Endodermal cell (in vitro differentiated cells): ENCODE results near the gene PLCH2. TPM values are rescaled to one million over a fixed set of nuclear protein-coding genes. Genes with fewer than 3 reads are reported as not detected.

Experiments
- DNase-seq: peaks from one replicate; pipeline ENCODE4 v3.0.0-alpha.2; 2017
- H3K27ac ChIP-seq: 2 replicates; pipeline ENCODE4 v1.5.1; 2013; ENCODE audit warnings: mild to moderate bottlenecking, low read depth, low read length, moderate library complexity
- H3K27me3 ChIP-seq: 2 replicates; pipeline ENCODE4 v1.6.1; 2013; ENCODE audit warnings: mild to moderate bottlenecking, low read length, moderate library complexity; ENCODE audit not compliant: insufficient read depth, control insufficient read depth, poor library complexity, severe bottlenecking
- H3K36me3 ChIP-seq: 2 replicates; pipeline ENCODE4 v1.7.0; 2013; ENCODE audit warnings: mild to moderate bottlenecking, low read length, moderate library complexity; ENCODE audit not compliant: control insufficient read depth, insufficient read depth
- H3K4me1 ChIP-seq: one replicate; pipeline ENCODE4 v1.7.0; 2013; ENCODE audit warnings: low read length; ENCODE audit not compliant: control insufficient read depth, insufficient read depth
- H3K4me3 ChIP-seq: 2 replicates; pipeline ENCODE4 v1.5.1; 2013; ENCODE audit warnings: mild to moderate bottlenecking, low read length, moderate library complexity
- H3K9ac ChIP-seq: 2 replicates; pipeline ENCODE4 v1.6.1; 2013; ENCODE audit warnings: mild to moderate bottlenecking, low read length, moderate library complexity; ENCODE audit not compliant: poor library complexity, severe bottlenecking; ENCODE audit errors: extremely low read depth
- H3K9me3 ChIP-seq: 2 replicates; pipeline ENCODE4 v1.6.1; 2013; ENCODE audit warnings: mild to moderate bottlenecking, low read length, moderate library complexity; ENCODE audit not compliant: control insufficient read depth
- H3K27ac Mint-ChIP-seq: 2 replicates; pipeline ENCODE4 v1.8.0; 2020; ENCODE audit warnings: mixed read lengths
- H3K27me3 Mint-ChIP-seq: 2 replicates; pipeline ENCODE4 v1.8.0; 2021; ENCODE audit warnings: mild to moderate bottlenecking, mixed read lengths; ENCODE audit not compliant: insufficient read depth
- H3K36me3 Mint-ChIP-seq: 2 replicates; pipeline ENCODE4 v1.8.0; 2020; ENCODE audit warnings: low read depth, mixed read lengths
- H3K4me1 Mint-ChIP-seq: 2 replicates; pipeline ENCODE4 v1.8.0; 2020; ENCODE audit warnings: mixed read lengths
- H3K4me3 Mint-ChIP-seq: 2 replicates; pipeline ENCODE4 v1.8.0; 2020; ENCODE audit warnings: mild to moderate bottlenecking, moderate library complexity, mixed read lengths
- H3K9me3 Mint-ChIP-seq: 2 replicates; pipeline ENCODE4 v1.8.0; 2020; ENCODE audit warnings: mild to moderate bottlenecking, mixed read lengths
- CTCF ChIP-seq: fragments of 200-600 bp; sonication (generic); conservative IDR thresholded peaks from 2 replicates; pipeline ENCODE4 v1.5.0; 2021; ENCODE audit warnings: antibody characterized with exemption, mild to moderate bottlenecking
- WGBS, 2 experiments: methylation state at CpG; one replicate each; pipeline versions ENCODE4 v1.1.5 to v1.1.7; 2013; ENCODE audit warnings: missing lambda C conversion rate in 2 of 2, mixed read lengths in 1 of 2; ENCODE audit not compliant: insufficient coverage in 1 of 2, insufficient read length in 1 of 2; 5-methylcytosine and 5-hydroxymethylcytosine counted together
- total RNA-seq, 2 donors: library from RNA; stranded (reverse); fragmentation: NEBNext Ultra II Directional in 1 of 2; extraction: Animal tissue kit (Norgen Biotek cat#: 25700) in 1 of 2; gene quantifications; 2 replicates in 1 of 2; 3 replicates in 1 of 2; pipeline ENCODE4 v1.2.1, GENCODE V29; 2021

The PLCH2 gene
- total RNA-seq, 2 donors from 2014 or later = 0.18 to 0.31 TPM

DNA sequence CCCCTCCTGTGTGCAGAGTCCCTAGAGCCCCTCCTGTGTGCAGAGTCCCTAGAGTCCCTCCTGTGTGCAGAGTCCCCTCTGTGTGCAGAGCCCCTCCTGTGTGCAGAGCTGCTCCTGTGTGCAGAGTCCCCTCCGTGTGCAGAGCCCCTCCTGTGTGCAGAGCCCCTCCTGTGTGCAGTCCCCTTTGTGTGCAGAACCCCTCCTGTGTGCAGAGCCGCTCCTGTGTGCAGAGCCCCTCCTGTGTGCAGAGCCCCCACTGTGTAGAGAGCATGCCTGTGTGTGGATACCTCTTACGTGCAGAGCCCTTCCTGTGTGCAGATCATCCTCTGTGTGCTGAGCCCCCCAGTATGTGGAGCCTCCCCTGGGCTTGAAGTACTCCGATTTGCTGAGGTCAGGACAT lies 62.3 kb downstream of the PLCH2 start:
- H3K27me3 Mint-ChIP-seq = peaks cover 60% of the 10 kb centered on the region
- Histone ChIP-seq H3K36me3 (no peaks in the 10 kb centered on the region), H3K27me3 (peaks cover 54% of the 10 kb centered on the region), H3K9me3 (no peaks in the 10 kb centered on the region), H3K27ac (no peak overlapping the region), H3K9ac (no peak overlapping the region), H3K4me1 (peaks cover 3% of the 10 kb centered on the region), H3K4me3 (no peak overlapping the region)
- H3K4me3 Mint-ChIP-seq = no peak overlapping the region
- WGBS, 2 experiments = 85 to 89% methylated on average over 4 of the region's 4 CpGs
- no peaks in the 10 kb centered on the region for H3K9me3 Mint-ChIP-seq
- H3K36me3 Mint-ChIP-seq = no peaks in the 10 kb centered on the region
- no peak overlapping the region for H3K27ac Mint-ChIP-seq
- no peak for TF ChIP-seq CTCF
- peaks cover 6% of the 10 kb centered on the region for H3K4me1 Mint-ChIP-seq
- DNase-seq = no peak

DNA sequence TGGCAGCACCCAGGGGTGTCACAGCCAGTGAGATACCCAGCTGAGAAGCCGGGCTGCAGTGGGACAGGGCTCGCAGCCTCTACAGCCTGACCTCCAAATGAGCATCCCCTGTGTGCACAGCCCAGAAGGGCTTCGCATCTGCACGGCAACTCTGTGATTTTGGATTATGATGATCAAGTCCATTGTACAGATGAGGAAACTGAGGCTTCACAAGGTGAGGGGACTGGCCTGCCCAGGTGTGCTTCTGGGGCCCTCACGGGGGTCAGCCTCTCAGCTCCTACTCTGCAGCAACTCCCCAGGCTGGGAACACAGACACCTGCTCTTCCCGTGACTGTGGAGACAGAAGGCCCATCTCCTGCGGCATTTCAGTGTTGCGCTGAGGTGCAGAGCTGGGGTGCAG lies 62.8 kb downstream of the PLCH2 start:
- H3K36me3 Mint-ChIP-seq = no peaks in the 10 kb centered on the region
- no peak overlapping the region for H3K4me3 ChIP-seq
- H3K4me3 Mint-ChIP-seq = no peak overlapping the region
- H3K27me3 Mint-ChIP-seq = peaks cover 55% of the 10 kb centered on the region
- DNase-seq = no peak
- H3K9me3 Mint-ChIP-seq = no peaks in the 10 kb centered on the region
- H3K36me3 ChIP-seq = no peaks in the 10 kb centered on the region
- H3K4me1 ChIP-seq = peaks cover 3% of the 10 kb centered on the region
- peaks cover 49% of the 10 kb centered on the region for H3K27me3 ChIP-seq
- no peak overlapping the region for H3K27ac ChIP-seq
- 91 to 93% methylated on average over 7 to 8 of the region's 8 CpGs for WGBS, 2 experiments
- peaks cover 6% of the 10 kb centered on the region for H3K4me1 Mint-ChIP-seq
- H3K9me3 ChIP-seq = no peaks in the 10 kb centered on the region
- H3K27ac Mint-ChIP-seq = no peak overlapping the region
- H3K9ac ChIP-seq = no peak overlapping the region
- TF ChIP-seq CTCF = no peak

DNA sequence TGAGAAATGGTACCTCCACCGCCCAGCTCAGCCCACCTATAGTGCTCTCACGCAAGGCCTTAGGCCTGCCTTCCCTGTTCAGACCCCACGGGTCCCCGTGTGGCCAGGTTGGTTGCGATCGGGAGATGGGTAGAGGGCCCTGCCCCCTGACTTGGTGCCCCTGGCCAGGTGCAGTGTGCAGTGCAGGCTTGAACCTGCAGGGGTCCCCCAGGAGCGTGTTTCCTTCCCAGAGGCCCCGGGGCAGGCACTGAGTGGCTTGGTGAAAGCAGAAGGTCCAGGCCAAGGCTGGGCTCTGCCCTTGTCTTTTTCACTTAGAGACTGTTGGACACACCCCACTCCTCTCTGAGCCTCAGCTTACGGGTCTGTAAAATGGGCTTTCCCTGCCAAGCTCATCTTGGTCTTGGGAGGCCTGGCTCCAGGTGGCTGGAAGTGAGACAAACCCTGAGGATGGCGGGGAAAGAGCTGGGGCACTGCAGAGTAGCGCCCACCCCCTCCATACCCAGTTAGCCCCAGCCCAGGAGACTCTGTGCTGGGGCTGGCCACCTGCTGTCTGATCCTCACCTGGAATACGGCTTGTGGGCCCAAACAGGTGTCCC lies 63.3 kb downstream of the PLCH2 start:
- 71 to 95% methylated on average over 3 to 12 of the region's 12 CpGs for WGBS, 2 experiments
- H3K4me1 ChIP-seq = peaks cover 3% of the 10 kb centered on the region
- peak; percentile 79 for TF ChIP-seq CTCF
- H3K27me3 ChIP-seq = peaks cover 43% of the 10 kb centered on the region
- no peak overlapping the region for H3K4me3 ChIP-seq
- no peak overlapping the region for H3K9ac ChIP-seq
- Mint-ChIP-seq H3K36me3 (no peaks in the 10 kb centered on the region), H3K27me3 (peaks cover 51% of the 10 kb centered on the region), H3K9me3 (no peaks in the 10 kb centered on the region), H3K4me3 (no peak overlapping the region), H3K4me1 (peaks cover 6% of the 10 kb centered on the region), H3K27ac (no peak overlapping the region)
- H3K27ac ChIP-seq = no peak overlapping the region
- no peaks in the 10 kb centered on the region for H3K9me3 ChIP-seq
- H3K36me3 ChIP-seq = no peaks in the 10 kb centered on the region
- DNase-seq = peak; percentile 93
